Body of pancreas (tissue), 4 donors: ENCODE measurements around the gene MAP3K13. TPM values are rescaled to one million over a fixed set of nuclear protein-coding genes. Genes with fewer than 3 reads are reported as not detected.
A peak's percentile ranks its signal among the peaks of the same experiment; 100 is the strongest.

ENCODE experiments used
- ATAC-seq: fragments of 150-250 bp; one replicate; pipeline ENCODE4 v1.9.1; 2016
- DNase-seq, 4 donors: peaks; one replicate each; pipeline ENCODE4 v3.0.0-alpha.2; 2019
- H3K27ac ChIP-seq, 4 donors: fragments of 200-600 bp; sonication (generic); 1 replicate in 3 of 4; 2 replicates in 1 of 4; pipeline versions ENCODE4 v1.5.1 to v1.6.1; 2016 to 2019; ENCODE audit warnings: mild to moderate bottlenecking in 1 of 4, mixed read lengths in 1 of 4, moderate library complexity in 1 of 4
- H3K27me3 ChIP-seq, 2 donors: fragments of 200-600 bp; sonication (generic); one replicate each; pipeline ENCODE4 v1.6.0; 2016; ENCODE audit warnings: mild to moderate bottlenecking in 1 of 2
- H3K36me3 ChIP-seq, 2 donors: fragments of 200-600 bp; sonication (generic); replicated peaks in 1 of 2; 2 replicates each; pipeline ENCODE4 v1.5.1; 2016; ENCODE audit warnings: low read depth in 2 of 2; ENCODE audit not compliant: insufficient read depth in 1 of 2
- H3K4me1 ChIP-seq: fragments of 200-600 bp; sonication (generic); one replicate; pipeline ENCODE4 v1.6.0; 2016
- H3K4me3 ChIP-seq, 2 donors: fragments of 200-600 bp; sonication (generic); 1 replicate in 1 of 2; 2 replicates in 1 of 2; pipeline ENCODE4 v1.5.1; 2016 to 2019
- H3K9me3 ChIP-seq, 3 donors: fragments of 200-600 bp; sonication (generic); 1 replicate in 2 of 3; 2 replicates in 1 of 3; pipeline ENCODE4 v1.5.1; 2016
- POLR2A ChIP-seq, 3 donors: fragments of 450-650 bp; IDR thresholded peaks; one replicate each; pipeline ENCODE4 v1.6.1; 2016; ENCODE audit warnings: antibody characterized with exemption in 3 of 3, mild to moderate bottlenecking in 2 of 3
- WGBS, 2 donors: methylation state at CpG; one replicate each; pipeline ENCODE4 v1.1.5; 2017; 5-methylcytosine and 5-hydroxymethylcytosine counted together
- intact Hi-C: fragments of 100-400 bp; cut with DNase I; formaldehyde crosslinking; loops from one replicate; pipeline ENCODE4 v1.15.1; 2023
- total RNA-seq, 2 donors: library from RNA; depleted of rRNA; stranded (reverse); fragments of >200 nt; gene quantifications; one replicate each; pipeline ENCODE4 v1.1.0, GENCODE V29; 2016
- TF ChIP-seq, protein P1 (sequence below), 7 experiments: fragments of 450-650 bp in 4 of 7; fragments of 200-600 bp in 3 of 7; sonication (generic) in 3 of 7; IDR thresholded peaks; one replicate each; pipeline ENCODE4 v1.5.1; 2016 to 2019; ENCODE audit warnings: antibody characterized with exemption in 7 of 7

The MAP3K13 gene
- total RNA-seq, 2 donors from 2014 or later: 20.0 to 27.4 TPM

- no peak for TF ChIP-seq POLR2A (IDR thresholded peaks at IDR 0.05)
- TF ChIP-seq, protein P1, sequence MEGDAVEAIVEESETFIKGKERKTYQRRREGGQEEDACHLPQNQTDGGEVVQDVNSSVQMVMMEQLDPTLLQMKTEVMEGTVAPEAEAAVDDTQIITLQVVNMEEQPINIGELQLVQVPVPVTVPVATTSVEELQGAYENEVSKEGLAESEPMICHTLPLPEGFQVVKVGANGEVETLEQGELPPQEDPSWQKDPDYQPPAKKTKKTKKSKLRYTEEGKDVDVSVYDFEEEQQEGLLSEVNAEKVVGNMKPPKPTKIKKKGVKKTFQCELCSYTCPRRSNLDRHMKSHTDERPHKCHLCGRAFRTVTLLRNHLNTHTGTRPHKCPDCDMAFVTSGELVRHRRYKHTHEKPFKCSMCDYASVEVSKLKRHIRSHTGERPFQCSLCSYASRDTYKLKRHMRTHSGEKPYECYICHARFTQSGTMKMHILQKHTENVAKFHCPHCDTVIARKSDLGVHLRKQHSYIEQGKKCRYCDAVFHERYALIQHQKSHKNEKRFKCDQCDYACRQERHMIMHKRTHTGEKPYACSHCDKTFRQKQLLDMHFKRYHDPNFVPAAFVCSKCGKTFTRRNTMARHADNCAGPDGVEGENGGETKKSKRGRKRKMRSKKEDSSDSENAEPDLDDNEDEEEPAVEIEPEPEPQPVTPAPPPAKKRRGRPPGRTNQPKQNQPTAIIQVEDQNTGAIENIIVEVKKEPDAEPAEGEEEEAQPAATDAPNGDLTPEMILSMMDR (IDR thresholded peaks at IDR 0.05): no peak
- peak; percentile 19 to 66 (median 42) for DNase-seq
- no peaks in the 10 kb centered on the region for H3K27me3 ChIP-seq
- peaks cover 26% of the 10 kb centered on the region for H3K4me1 ChIP-seq
- WGBS, 2 donors: 4 to 16% methylated on average over 5 of the region's 5 CpGs
- H3K27ac ChIP-seq: peak overlapping the region in 2 of 4 donors; percentile 7 to 36
- no peak overlapping the region for H3K4me3 ChIP-seq
- H3K36me3 ChIP-seq: no peaks in the 10 kb centered on the region
- intact Hi-C loops: no loop called here
- H3K9me3 ChIP-seq: no peaks in the 10 kb centered on the region
- peak; percentile 73 for ATAC-seq
Observed at GRCh38 chr3:185402561-185402960, 39.6 kb downstream of the MAP3K13 start.

GRCh38 chr3:185403002-185403401 lies 40.1 kb downstream of the MAP3K13 start:
- Histone ChIP-seq H3K27ac (peak overlapping the region in 2 of 4 donors; percentile 7 to 36), H3K27me3 (no peaks in the 10 kb centered on the region), H3K4me1 (peaks cover 22% of the 10 kb centered on the region), H3K9me3 (no peaks in the 10 kb centered on the region), H3K36me3 (no peaks in the 10 kb centered on the region), H3K4me3 (no peak overlapping the region)
- intact Hi-C loops: no loop called here
- no peak for TF ChIP-seq POLR2A (IDR thresholded peaks at IDR 0.05)
- TF ChIP-seq, protein P1 (IDR thresholded peaks at IDR 0.05): no peak
- WGBS, 2 donors: 33 to 46% methylated on average over 3 of the region's 3 CpGs
- DNase-seq: no peak
- no peak for ATAC-seq

GRCh38 chr3:185405243-185405642 lies 42.3 kb downstream of the MAP3K13 start:
- TF ChIP-seq POLR2A (IDR thresholded peaks at IDR 0.05): no peak
- TF ChIP-seq, protein P1 (IDR thresholded peaks at IDR 0.05): no peak
- no peak for DNase-seq
- no peaks in the 10 kb centered on the region for H3K9me3 ChIP-seq
- WGBS, 2 donors: 93 to 96% methylated on average over 4 of the region's 4 CpGs
- ATAC-seq: no peak
- no peak overlapping the region for H3K27ac ChIP-seq
- intact Hi-C loops: no loop called here
- H3K4me1 ChIP-seq: peaks cover 22% of the 10 kb centered on the region
- H3K36me3 ChIP-seq: no peaks in the 10 kb centered on the region
- H3K4me3 ChIP-seq: no peak overlapping the region
- no peaks in the 10 kb centered on the region for H3K27me3 ChIP-seq

GRCh38 chr3:185405664-185406063 lies 42.7 kb downstream of the MAP3K13 start:
- intact Hi-C loops: no loop called here
- peaks cover 22% of the 10 kb centered on the region for H3K4me1 ChIP-seq
- H3K27ac ChIP-seq: no peak overlapping the region
- no peak for ATAC-seq
- no peaks in the 10 kb centered on the region for H3K36me3 ChIP-seq
- no peak overlapping the region for H3K4me3 ChIP-seq
- H3K27me3 ChIP-seq: no peaks in the 10 kb centered on the region
- WGBS, 2 donors: 58 to 65% methylated on average over 3 of the region's 3 CpGs
- H3K9me3 ChIP-seq: no peaks in the 10 kb centered on the region
- DNase-seq: no peak
- TF ChIP-seq POLR2A (IDR thresholded peaks at IDR 0.05): no peak
- TF ChIP-seq, protein P1 (IDR thresholded peaks at IDR 0.05): no peak

GRCh38 chr3:185406121-185406620 lies 43.2 kb downstream of the MAP3K13 start:
- Histone ChIP-seq H3K4me1 (peaks cover 22% of the 10 kb centered on the region), H3K36me3 (no peaks in the 10 kb centered on the region), H3K27ac (no peak overlapping the region), H3K9me3 (no peaks in the 10 kb centered on the region), H3K27me3 (no peaks in the 10 kb centered on the region), H3K4me3 (no peak overlapping the region)
- DNase-seq (no peak), ATAC-seq (no peak)
- intact Hi-C loops: no loop called here
- TF ChIP-seq POLR2A (IDR thresholded peaks at IDR 0.05): no peak
- TF ChIP-seq, protein P1 (IDR thresholded peaks at IDR 0.05): no peak
- 38 to 57% methylated on average over 1 of the region's 1 CpG for WGBS, 2 donors
